AG09309 (cell line): ENCODE measurements around the gene NFYB.

Experiments used
- DNase-seq: peaks from one replicate; pipeline ENCODE4 v3.0.0-alpha.2; 2010; ENCODE audit warnings: low read depth
- H3K4me3 ChIP-seq: 2 replicates; pipeline ENCODE4 v1.5.1; 2011; ENCODE audit warnings: mild to moderate bottlenecking, low read depth, low read length, moderate library complexity; ENCODE audit not compliant: control insufficient read depth
- TF ChIP-seq, protein P1 (sequence below): IDR thresholded peaks from 2 replicates; pipeline ENCODE4 v1.5.1; 2011; ENCODE audit warnings: mild to moderate bottlenecking, low read depth, low read length, inconsistent platforms; ENCODE audit not compliant: insufficient read depth, control insufficient read depth; ENCODE audit errors: missing control alignments

Gene NFYB

DNA sequence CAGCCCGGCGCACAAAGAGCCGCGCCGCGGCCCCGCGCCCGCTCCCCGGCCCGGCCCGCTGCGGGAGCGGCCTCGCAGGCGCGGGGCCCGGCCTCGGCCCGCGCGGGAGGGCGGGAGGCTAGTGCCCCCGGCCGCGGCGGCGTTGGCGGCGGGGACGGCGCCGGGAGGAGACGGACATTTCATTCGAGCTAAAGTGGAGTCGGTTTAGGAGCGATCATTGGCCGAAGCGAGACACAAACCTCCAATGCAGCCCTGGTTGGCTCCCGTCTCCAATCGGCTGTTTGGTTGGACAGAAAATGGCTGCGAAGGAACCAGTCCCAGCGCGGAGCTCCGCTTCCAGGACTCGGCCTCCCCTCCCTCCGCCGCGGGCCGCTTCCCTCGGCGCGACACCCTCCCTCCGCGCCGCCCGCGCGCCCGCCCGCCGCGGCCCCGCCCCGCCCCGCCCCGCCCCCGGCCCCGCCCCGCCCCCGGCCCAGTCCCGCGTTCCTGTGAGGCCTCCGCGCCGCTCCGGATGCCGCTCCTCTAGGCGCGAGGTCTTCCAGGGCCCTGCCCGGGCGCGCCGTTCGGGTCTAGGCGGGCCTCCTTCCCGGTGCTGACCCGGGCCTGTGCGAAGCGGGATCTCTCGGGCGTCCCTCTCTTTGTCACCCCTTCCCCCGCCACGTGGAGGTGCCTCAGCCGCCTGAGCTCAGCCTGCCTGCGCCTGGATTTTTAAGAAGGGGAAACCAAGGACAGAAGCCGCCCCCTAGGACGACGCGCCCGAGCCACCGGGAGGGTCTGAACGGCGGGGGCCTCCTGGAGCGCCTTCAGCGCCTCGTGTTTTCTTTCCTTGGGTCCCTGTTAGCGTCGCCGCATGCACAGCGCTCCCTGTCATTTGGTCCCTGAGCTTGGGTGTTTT is at the start of gene NFYB:
NFYB (minus strand) TSS at position 309 of the 895 bp plus-strand sequence. CDS start 2,757 bp downstream, outside the sequence.
- peak within 1 kb of the TSS; percentile 70 for H3K4me3 ChIP-seq
- DNase-seq, result peak; percentile 88
- TF ChIP-seq, protein P1, sequence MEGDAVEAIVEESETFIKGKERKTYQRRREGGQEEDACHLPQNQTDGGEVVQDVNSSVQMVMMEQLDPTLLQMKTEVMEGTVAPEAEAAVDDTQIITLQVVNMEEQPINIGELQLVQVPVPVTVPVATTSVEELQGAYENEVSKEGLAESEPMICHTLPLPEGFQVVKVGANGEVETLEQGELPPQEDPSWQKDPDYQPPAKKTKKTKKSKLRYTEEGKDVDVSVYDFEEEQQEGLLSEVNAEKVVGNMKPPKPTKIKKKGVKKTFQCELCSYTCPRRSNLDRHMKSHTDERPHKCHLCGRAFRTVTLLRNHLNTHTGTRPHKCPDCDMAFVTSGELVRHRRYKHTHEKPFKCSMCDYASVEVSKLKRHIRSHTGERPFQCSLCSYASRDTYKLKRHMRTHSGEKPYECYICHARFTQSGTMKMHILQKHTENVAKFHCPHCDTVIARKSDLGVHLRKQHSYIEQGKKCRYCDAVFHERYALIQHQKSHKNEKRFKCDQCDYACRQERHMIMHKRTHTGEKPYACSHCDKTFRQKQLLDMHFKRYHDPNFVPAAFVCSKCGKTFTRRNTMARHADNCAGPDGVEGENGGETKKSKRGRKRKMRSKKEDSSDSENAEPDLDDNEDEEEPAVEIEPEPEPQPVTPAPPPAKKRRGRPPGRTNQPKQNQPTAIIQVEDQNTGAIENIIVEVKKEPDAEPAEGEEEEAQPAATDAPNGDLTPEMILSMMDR, result no peak

DNA sequence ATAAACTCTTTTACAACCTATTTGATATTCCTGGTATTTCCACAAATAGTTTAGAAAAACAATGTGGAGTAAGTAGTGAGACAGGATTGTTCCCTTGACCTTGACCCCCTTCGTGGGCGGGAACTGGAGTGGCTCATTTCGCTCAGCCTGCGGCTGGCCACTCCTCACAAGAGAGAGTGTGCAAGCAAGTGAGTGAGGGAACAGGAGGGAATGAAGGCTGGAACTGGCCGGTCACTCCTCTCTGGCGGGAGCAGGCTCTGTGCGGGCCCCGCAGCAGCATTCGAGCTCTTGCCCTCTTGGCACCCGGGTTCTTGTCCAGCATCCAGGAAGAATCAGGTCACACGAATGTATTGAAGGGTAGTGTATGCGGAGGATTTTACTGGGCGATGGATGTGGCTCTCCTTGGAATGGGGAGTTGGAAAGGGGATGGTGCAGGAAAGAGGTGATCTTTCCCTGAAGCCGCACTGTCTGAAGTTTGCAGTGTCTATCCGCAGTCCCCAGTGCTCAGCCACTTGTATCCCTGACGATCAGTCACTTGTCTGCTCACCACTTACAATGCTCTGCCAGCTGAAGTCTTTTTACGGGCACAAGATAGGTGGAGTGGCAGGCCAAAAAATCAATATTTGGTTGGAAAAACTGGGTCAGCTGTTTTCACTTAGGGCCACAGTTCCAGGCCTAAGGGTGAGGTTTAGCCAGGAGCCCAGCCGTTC is 49.6 kb upstream of the NFYB start:
- TF ChIP-seq, protein P1, result no peak
- H3K4me3 ChIP-seq, result no peak overlapping the region
- no peak for DNase-seq

DNA sequence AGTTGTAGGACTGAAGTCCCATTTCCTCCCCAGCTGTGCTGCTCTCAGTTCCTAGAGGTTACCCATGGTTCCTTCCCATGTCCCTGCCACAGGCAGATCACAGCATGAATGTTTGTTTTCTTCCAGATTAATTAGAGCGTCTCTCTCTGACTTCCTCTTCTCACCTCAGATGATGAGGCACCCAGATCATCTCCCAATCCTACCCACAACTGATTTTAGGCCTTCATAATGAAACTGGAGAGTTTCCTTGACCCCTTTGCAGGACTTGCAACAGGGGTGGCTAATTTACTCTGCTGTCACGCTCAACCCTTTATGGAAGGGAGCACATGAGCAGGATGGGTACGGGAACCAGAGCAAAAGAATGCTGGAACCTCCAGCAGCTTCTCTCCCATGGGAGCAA is 45.4 kb upstream of the NFYB start:
- no peak for DNase-seq
- H3K4me3 ChIP-seq, result no peak overlapping the region
- TF ChIP-seq, protein P1, result no peak

DNA sequence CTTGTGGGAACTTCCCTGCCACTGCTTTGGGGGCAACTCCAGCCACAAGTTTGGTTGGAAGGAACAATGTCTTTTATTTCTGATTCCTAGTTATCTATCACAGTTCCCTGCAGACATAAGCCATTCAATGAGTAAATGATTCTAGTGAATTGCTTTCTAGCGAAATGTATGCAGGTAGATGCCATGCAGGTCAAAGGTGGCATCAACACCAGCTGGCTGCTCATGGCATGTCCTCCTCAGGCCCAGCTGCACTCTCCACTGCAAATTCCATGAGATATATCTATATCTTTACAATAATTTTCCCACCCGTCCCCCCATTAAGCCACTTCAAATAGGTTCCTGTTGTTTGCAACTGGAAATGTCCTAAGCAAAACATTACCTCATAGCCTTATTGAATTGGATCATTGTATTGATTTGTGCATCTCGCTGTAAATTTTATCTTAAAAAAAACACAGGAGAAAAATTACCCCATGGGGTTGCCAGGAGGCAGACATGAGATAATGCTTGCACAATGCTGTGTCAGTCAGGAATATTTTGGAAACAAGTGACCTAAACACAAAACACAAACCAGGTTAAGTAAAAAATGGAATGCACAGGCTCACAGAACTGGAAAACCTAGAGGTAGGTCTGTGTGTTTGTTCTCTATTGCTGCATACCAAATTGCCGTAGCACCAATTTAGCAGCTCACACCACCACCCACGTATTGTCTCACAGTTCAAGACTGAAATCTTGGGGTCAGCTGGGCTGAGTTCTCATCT is 44.8 kb upstream of the NFYB start:
- DNase-seq, result no peak
- TF ChIP-seq, protein P1, result no peak
- H3K4me3 ChIP-seq, result no peak overlapping the region

DNA sequence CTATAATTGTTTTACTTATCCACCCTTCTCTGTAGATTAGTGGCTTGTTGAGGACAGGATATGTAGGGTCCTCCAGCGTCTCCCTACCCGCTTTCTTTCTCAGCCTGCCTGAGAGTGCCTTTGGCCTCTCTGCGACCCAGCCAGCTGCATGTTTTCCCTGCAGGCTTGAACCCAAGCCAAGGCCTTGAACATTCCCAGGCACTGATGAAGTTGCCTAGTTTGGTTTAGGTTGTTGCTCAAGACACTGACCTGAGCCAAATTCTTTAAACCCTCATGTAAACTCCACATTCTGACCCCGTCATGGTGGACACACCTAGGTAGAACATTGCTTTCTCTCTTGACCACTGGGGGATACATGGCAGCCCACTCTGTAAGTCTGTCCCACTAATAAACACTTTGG is 44.1 kb upstream of the NFYB start:
- DNase-seq, result peak; percentile 89
- TF ChIP-seq, protein P1, result no peak

DNA sequence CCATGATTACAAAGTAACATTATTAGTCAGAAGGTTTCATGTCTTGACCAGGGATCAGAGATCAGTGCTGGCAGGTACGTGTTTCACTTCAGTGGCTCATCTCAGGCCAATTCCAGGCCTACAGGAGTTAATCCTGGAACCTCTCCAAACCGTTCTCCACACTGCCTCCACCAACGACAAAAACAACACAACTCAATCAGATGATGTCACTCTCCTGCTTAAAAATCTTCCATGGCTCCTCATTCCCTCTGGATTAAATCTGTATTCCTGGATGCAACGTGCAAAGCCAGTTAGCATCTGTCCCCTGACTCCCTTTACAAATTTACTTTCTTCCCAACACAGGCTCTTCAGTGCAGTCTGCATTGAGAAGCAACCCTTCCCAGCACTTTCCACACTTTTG is 43.3 kb upstream of the NFYB start:
- TF ChIP-seq, protein P1, result no peak
- DNase-seq, result no peak
- no peak overlapping the region for H3K4me3 ChIP-seq

More for the DNA sequence above, 44.1 kb upstream of the NFYB start:
- H3K4me3 ChIP-seq, result no peak overlapping the region
